Placental epithelial cell (primary cell): ENCODE results near the gene OR2T27. TPM values are rescaled to one million over a fixed set of nuclear protein-coding genes. Genes with fewer than 3 reads are reported as not detected.

ENCODE experiments used
- total RNA-seq: library from RNA; depleted of rRNA; stranded (reverse); fragments of >200 nt; gene quantifications from 2 replicates; pipeline ENCODE4 v1.2.3, GENCODE V29; 2012

OR2T27 gene
- not detected in 2 replicates for total RNA-seq

GRCh38 chr1:248655354-248655753 is at the start of gene OR2T27:
Gene OR2T27, minus strand, starts transcription at chr1:248655528. Its CDS starts 4,644 bp downstream, at chr1:248650884.

GRCh38 chr1:248702714-248703113 is 47.4 kb upstream of the OR2T27 start, which contains the start of gene OR14I1:
Gene OR14I1, minus strand, starts transcription at chr1:248702766.

GRCh38 chr1:248645178-248645577 is 10.2 kb downstream of the OR2T27 start, which contains the start of gene OR2T35:
Gene OR2T35, minus strand, starts transcription at chr1:248645278. Its CDS starts 6,020 bp downstream, at chr1:248639258.

GRCh38 chr1:248634991-248635390 is 20.3 kb downstream of the OR2T27 start, which contains the start of gene OR2T11:
Gene OR2T11, minus strand, starts transcription at chr1:248635091. Its CDS starts 7,963 bp downstream, at chr1:248627128.

Other genes starting within 250 kb of the OR2T27 start
- gene OR2T2, start 209.9 kb downstream of the OR2T27 start, total RNA-seq = 9.0 and 16.1 TPM in 2 replicates
- 0.65 and 0.79 TPM in 2 replicates for gene OR2T3, start 182.2 kb downstream of the OR2T27 start, total RNA-seq
- 1.4 and 2.7 TPM in 2 replicates for gene OR2T5, start 166.9 kb downstream of the OR2T27 start, total RNA-seq
- gene OR2G6, start 147.5 kb downstream of the OR2T27 start, total RNA-seq = 4.3 and 13.2 TPM in 2 replicates
- gene OR2T29, start 92.8 kb downstream of the OR2T27 start, total RNA-seq = 9.4 and 19.7 TPM in 2 replicates
- 9.8 and 12.4 TPM in 2 replicates for gene OR2T34, start 80.8 kb downstream of the OR2T27 start, total RNA-seq
- gene OR2T10, start 57.8 kb downstream of the OR2T27 start, total RNA-seq = 9.8 and 22.2 TPM in 2 replicates
- 7.0 and 8.2 TPM in 2 replicates for gene OR2T11, start 20.4 kb downstream of the OR2T27 start, total RNA-seq
- 2.4 and 4.9 TPM in 2 replicates for gene OR2T35, start 10.2 kb downstream of the OR2T27 start, total RNA-seq
- 0.76 TPM in 1 of 2 replicates, not detected in the other for gene OR14I1, start 47.2 kb upstream of the OR2T27 start, total RNA-seq
- gene LYPD8, start 100.2 kb upstream of the OR2T27 start, total RNA-seq = 0.22 TPM in 1 of 2 replicates, not detected in the other
- 34.5 and 63.4 TPM in 2 replicates for gene SH3BP5L, start 170.4 kb upstream of the OR2T27 start, total RNA-seq
- gene ZNF672, start 182.7 kb upstream of the OR2T27 start, total RNA-seq = 41.2 and 48.3 TPM in 2 replicates
- 18.5 and 20.6 TPM in 2 replicates for gene ZNF692, start 203.6 kb upstream of the OR2T27 start, total RNA-seq